Measurements from ENCODE around the gene PRPF39. TPM values are rescaled to one million over a fixed set of nuclear protein-coding genes. Genes with fewer than 3 reads are reported as not detected.
"Not testable (repeated sequence)": the region's sequence is repeated elsewhere in the genome, so short reads cannot be mapped to it uniquely, and the experiment has no call there.

The PRPF39 gene
- total RNA-seq, 1 donor from 2014 or later: 42.6 TPM

DNA sequence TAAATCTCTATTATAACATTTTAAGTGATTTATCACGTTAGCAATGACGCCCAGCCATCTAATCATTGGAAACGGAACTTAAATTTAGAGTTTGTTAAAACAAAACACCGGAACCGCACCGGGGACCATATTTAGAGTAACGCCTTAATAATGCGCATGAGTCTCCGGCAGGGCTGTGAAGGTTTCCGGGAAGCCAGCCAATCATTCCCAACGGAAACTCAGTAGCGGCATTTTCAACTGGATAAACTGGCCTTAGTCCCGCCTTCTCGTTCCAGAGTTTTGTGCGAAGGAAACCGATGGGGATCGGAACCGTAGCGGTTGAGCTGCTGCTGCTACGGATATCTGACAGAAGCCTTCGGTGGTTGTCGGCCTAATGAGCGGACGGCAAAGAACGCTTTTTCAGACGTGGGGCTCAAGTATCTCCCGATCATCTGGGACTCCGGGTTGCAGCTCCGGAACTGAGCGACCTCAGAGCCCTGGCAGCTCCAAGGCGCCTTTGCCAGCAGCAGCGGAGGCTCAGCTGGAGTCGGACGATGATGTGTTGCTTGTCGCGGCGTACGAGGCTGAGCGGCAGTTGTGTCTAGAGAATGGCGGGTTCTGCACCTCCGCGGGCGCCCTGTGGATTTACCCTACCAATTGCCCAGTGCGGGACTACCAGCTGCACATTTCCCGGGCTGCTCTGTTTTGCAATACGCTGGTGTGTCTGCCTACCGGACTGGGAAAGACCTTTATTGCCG, 51.9 kb downstream of the PRPF39 start, which contains the start of gene FANCM:
Gene FANCM (plus strand): TSS at position 272 of the 737 bp plus-strand sequence. CDS start 102 bp downstream, at position 374.
- Histone ChIP-seq H2AFZ (ENCODE audit: low read depth, low read length) (peak within 1 kb of the TSS; percentile 90), H3K36me3 (ENCODE audit: insufficient read depth, low read length) (no peaks in the 10 kb centered on the region), H3K4me2 (ENCODE audit: low read length) (peak within 1 kb of the TSS; percentile 85), H3K4me3 (ENCODE audit: insufficient read depth, low read depth, low read length) (peak within 1 kb of the TSS; percentile 99), H3K27me3 (ENCODE audit: insufficient read depth, low read length) (no peaks in the 10 kb centered on the region), H3K9ac (ENCODE audit: low read length) (peak within 1 kb of the TSS; percentile 94), H3K79me2 (ENCODE audit: insufficient read depth, low read length) (peaks cover 80% of the 10 kb centered on the region), H3K27ac (ENCODE audit: low read depth, low read length) (peak within 1 kb of the TSS; percentile 74), H3K4me1 (ENCODE audit: insufficient read depth, low read length) (peaks cover 16% of the 10 kb centered on the region), H4K20me1 (ENCODE audit: insufficient read depth, low read length) (no peaks in the 10 kb centered on the region), H3K9me3 (ENCODE audit: insufficient read depth, low read depth, low read length) (no peaks in the 10 kb centered on the region)
- peak; percentile 96 for DNase-seq (ENCODE audit: low read depth)
- H3K4me1 Mint-ChIP-seq (ENCODE audit: low read depth, unreplicated experiment): peaks cover 16% of the 10 kb centered on the region
- no peaks in the 10 kb centered on the region for H3K27me3 Mint-ChIP-seq (ENCODE audit: low read depth, unreplicated experiment)
- H3K4me3 Mint-ChIP-seq (ENCODE audit: unreplicated experiment): peak within 1 kb of the TSS; percentile 98
- FAIRE-seq: peak; percentile 32
- TF ChIP-seq, protein P1, sequence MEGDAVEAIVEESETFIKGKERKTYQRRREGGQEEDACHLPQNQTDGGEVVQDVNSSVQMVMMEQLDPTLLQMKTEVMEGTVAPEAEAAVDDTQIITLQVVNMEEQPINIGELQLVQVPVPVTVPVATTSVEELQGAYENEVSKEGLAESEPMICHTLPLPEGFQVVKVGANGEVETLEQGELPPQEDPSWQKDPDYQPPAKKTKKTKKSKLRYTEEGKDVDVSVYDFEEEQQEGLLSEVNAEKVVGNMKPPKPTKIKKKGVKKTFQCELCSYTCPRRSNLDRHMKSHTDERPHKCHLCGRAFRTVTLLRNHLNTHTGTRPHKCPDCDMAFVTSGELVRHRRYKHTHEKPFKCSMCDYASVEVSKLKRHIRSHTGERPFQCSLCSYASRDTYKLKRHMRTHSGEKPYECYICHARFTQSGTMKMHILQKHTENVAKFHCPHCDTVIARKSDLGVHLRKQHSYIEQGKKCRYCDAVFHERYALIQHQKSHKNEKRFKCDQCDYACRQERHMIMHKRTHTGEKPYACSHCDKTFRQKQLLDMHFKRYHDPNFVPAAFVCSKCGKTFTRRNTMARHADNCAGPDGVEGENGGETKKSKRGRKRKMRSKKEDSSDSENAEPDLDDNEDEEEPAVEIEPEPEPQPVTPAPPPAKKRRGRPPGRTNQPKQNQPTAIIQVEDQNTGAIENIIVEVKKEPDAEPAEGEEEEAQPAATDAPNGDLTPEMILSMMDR (IDR thresholded peaks at IDR 0.05; ENCODE audit: insufficient read depth, low read depth, low read length): no peak
- TF ChIP-seq EZH2 (IDR thresholded peaks at IDR 0.05; ENCODE audit: insufficient read depth, low read length): no peak
- no peaks in the 10 kb centered on the region for H3K36me3 Mint-ChIP-seq (ENCODE audit: low read depth, unreplicated experiment)
- peak within 1 kb of the TSS; percentile 92 for H3K27ac Mint-ChIP-seq (ENCODE audit: unreplicated experiment)
- no peaks in the 10 kb centered on the region for H3K9me3 Mint-ChIP-seq (ENCODE audit: unreplicated experiment)

DNA sequence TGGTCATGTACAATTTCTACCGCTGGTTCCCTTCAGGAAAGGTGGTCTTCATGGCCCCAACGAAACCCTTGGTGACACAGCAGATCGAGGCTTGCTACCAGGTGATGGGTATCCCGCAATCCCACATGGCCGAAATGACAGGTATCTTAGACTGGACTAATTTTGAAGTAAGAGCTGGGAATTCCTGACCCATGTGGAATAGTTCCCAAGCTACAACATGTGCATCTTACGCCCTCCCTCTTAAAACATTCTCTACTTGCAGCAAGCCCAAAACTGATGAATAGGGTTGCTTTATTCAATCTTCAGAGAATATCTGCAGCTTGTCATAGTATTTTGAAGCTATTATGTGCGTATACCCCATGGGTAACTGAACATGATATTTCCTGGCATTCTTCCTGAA, 52.5 kb downstream of the PRPF39 start:
- TF ChIP-seq, protein P1 (IDR thresholded peaks at IDR 0.05; ENCODE audit: insufficient read depth, low read depth, low read length): no peak
- no peak for TF ChIP-seq EZH2 (IDR thresholded peaks at IDR 0.05; ENCODE audit: insufficient read depth, low read length)
- peak overlapping the region; percentile 90 for H2AFZ ChIP-seq (ENCODE audit: low read depth, low read length)
- peak overlapping the region; percentile 74 for H3K27ac ChIP-seq (ENCODE audit: low read depth, low read length)
- H3K36me3 ChIP-seq (ENCODE audit: insufficient read depth, low read length): no peaks in the 10 kb centered on the region
- FAIRE-seq (no peak), DNase-seq (ENCODE audit: low read depth) (no peak)
- peak overlapping the region; percentile 99 for H3K4me3 ChIP-seq (ENCODE audit: insufficient read depth, low read depth, low read length)
- H4K20me1 ChIP-seq (ENCODE audit: insufficient read depth, low read length): no peaks in the 10 kb centered on the region
- peak overlapping the region; percentile 85 for H3K4me2 ChIP-seq (ENCODE audit: low read length)
- H3K4me1 Mint-ChIP-seq (ENCODE audit: low read depth, unreplicated experiment): peaks cover 13% of the 10 kb centered on the region
- peak overlapping the region; percentile 98 for H3K4me3 Mint-ChIP-seq (ENCODE audit: unreplicated experiment)
- H3K9ac ChIP-seq (ENCODE audit: low read length): peak overlapping the region; percentile 94
- H3K27me3 Mint-ChIP-seq (ENCODE audit: low read depth, unreplicated experiment): no peaks in the 10 kb centered on the region
- H3K9me3 ChIP-seq (ENCODE audit: insufficient read depth, low read depth, low read length): no peaks in the 10 kb centered on the region
- peak overlapping the region; percentile 92 for H3K27ac Mint-ChIP-seq (ENCODE audit: unreplicated experiment)
- no peaks in the 10 kb centered on the region for H3K9me3 Mint-ChIP-seq (ENCODE audit: unreplicated experiment)
- H3K27me3 ChIP-seq (ENCODE audit: insufficient read depth, low read length): no peaks in the 10 kb centered on the region
- H3K36me3 Mint-ChIP-seq (ENCODE audit: low read depth, unreplicated experiment): no peaks in the 10 kb centered on the region
- H3K4me1 ChIP-seq (ENCODE audit: insufficient read depth, low read length): peaks cover 16% of the 10 kb centered on the region
- H3K79me2 ChIP-seq (ENCODE audit: insufficient read depth, low read length): peaks cover 75% of the 10 kb centered on the region

DNA sequence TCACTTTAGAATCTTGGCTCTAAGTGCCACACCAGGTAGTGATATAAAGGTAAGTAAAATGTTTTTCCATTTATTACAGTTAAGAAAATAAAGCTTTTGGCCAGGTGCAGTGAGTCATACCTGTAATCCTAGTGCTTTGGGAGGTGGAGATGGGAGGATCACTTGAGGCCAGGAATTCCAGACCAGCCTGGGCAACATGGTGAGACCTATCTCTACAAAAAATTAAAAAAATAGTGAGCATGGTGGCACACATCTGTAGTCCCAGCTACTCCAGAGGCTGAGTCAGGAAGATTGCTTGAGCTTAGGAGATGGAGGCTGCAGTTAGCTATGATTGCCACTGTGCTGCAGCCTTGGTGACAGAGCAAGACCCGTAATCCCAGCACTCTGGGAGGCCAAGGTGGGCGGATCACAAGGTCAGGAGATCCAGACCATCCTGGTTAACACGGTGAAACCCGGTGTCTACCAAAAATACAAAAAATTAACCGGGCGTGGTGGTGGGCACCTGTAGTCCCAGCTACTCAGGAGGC, 56.8 kb downstream of the PRPF39 start:
- DNase-seq (ENCODE audit: low read depth): no peak
- Histone ChIP-seq H2AFZ (ENCODE audit: low read depth, low read length) (no peak overlapping the region), H3K79me2 (ENCODE audit: insufficient read depth, low read length) (peaks cover 53% of the 10 kb centered on the region), H3K36me3 (ENCODE audit: insufficient read depth, low read length) (no peaks in the 10 kb centered on the region), H3K4me3 (ENCODE audit: insufficient read depth, low read depth, low read length) (no peak overlapping the region), H3K4me2 (ENCODE audit: low read length) (no peak overlapping the region), H3K27me3 (ENCODE audit: insufficient read depth, low read length) (no peaks in the 10 kb centered on the region), H3K9me3 (ENCODE audit: insufficient read depth, low read depth, low read length) (no peaks in the 10 kb centered on the region), H4K20me1 (ENCODE audit: insufficient read depth, low read length) (no peaks in the 10 kb centered on the region), H3K27ac (ENCODE audit: low read depth, low read length) (no peak overlapping the region), H3K4me1 (ENCODE audit: insufficient read depth, low read length) (peaks cover 16% of the 10 kb centered on the region), H3K9ac (ENCODE audit: low read length) (no peak overlapping the region)
- Mint-ChIP-seq H3K4me3 (ENCODE audit: unreplicated experiment) (no peak overlapping the region), H3K4me1 (ENCODE audit: low read depth, unreplicated experiment) (peaks cover 8% of the 10 kb centered on the region), H3K9me3 (ENCODE audit: unreplicated experiment) (no peaks in the 10 kb centered on the region), H3K27ac (ENCODE audit: unreplicated experiment) (no peak overlapping the region), H3K27me3 (ENCODE audit: low read depth, unreplicated experiment) (no peaks in the 10 kb centered on the region), H3K36me3 (ENCODE audit: low read depth, unreplicated experiment) (peaks cover 7% of the 10 kb centered on the region)
- FAIRE-seq: no peak
- TF ChIP-seq EZH2 (IDR thresholded peaks at IDR 0.05; ENCODE audit: insufficient read depth, low read length): no peak
- TF ChIP-seq, protein P1 (IDR thresholded peaks at IDR 0.05; ENCODE audit: insufficient read depth, low read depth, low read length): no peak

DNA sequence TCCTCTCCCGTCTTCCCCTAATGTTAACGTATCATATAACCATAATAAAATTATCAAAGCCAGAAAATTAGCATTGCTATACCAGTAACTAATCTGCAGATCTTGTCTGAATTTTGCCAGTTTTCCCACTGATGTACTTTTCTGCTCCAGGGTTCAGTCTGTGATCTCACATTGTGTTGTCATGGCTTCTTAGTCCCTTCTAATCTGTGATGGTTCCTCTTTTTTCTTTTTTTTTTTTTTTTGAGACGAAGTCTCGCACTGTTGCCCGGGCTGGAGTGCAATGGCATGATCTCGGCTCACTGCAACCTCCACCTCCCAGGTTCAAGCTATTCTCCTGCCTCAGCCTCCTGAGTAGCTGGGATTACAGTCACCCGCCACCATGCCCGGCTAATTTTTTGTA, 58.2 kb downstream of the PRPF39 start:
- not testable (repeated sequence) for H4K20me1 ChIP-seq (ENCODE audit: insufficient read depth, low read length)

More for the DNA sequence above, 58.2 kb downstream of the PRPF39 start:
- not testable (repeated sequence) for H3K4me1 Mint-ChIP-seq (ENCODE audit: low read depth, unreplicated experiment); H3K27ac ChIP-seq (ENCODE audit: low read depth, low read length); H3K4me3 ChIP-seq (ENCODE audit: insufficient read depth, low read depth, low read length); H3K4me3 Mint-ChIP-seq (ENCODE audit: unreplicated experiment); H3K9me3 ChIP-seq (ENCODE audit: insufficient read depth, low read depth, low read length); H3K27me3 ChIP-seq (ENCODE audit: insufficient read depth, low read length); H3K27me3 Mint-ChIP-seq (ENCODE audit: low read depth, unreplicated experiment); H3K36me3 ChIP-seq (ENCODE audit: insufficient read depth, low read length); H3K4me1 ChIP-seq (ENCODE audit: insufficient read depth, low read length); H2AFZ ChIP-seq (ENCODE audit: low read depth, low read length); H3K27ac Mint-ChIP-seq (ENCODE audit: unreplicated experiment); H3K36me3 Mint-ChIP-seq (ENCODE audit: low read depth, unreplicated experiment); H3K9ac ChIP-seq (ENCODE audit: low read length); H3K4me2 ChIP-seq (ENCODE audit: low read length); FAIRE-seq; DNase-seq (ENCODE audit: low read depth); H3K9me3 Mint-ChIP-seq (ENCODE audit: unreplicated experiment)
- peaks cover 43% of the 10 kb centered on the region for H3K79me2 ChIP-seq (ENCODE audit: insufficient read depth, low read length)
